Activated naive CD8-positive, alpha-beta T cell treated with anti-CD3 and anti-CD28 coated beads, Interleukin-2, amount 50 U/mL, for 24 hours (primary cell): Measurements from ENCODE around the gene RPS28.
A peak's percentile ranks its signal among the peaks of the same experiment; 100 is the strongest.
"Not testable (repeated sequence)": the region's sequence is repeated elsewhere in the genome, so short reads cannot be mapped to it uniquely, and the experiment has no call there.

Source experiments
- ATAC-seq: fragments of 150-1000 bp; cut with Tn5 transposase; one replicate; pipeline ENCODE4 v1.10.0; 2021
- DNase-seq: peaks from one replicate; pipeline ENCODE4 v3.0.0; 2021
- H3K27ac Mint-ChIP-seq: one replicate; pipeline ENCODE4 v1.8.0; 2021; ENCODE audit warnings: mild to moderate bottlenecking, mixed read lengths
- H3K27me3 Mint-ChIP-seq: one replicate; pipeline ENCODE4 v1.8.0; 2021; ENCODE audit warnings: mixed read lengths
- H3K36me3 Mint-ChIP-seq: one replicate; pipeline ENCODE4 v1.8.0; 2021; ENCODE audit warnings: low read depth, mixed read lengths
- H3K4me1 Mint-ChIP-seq: one replicate; pipeline ENCODE4 v1.8.0; 2021; ENCODE audit warnings: mixed read lengths
- H3K4me3 Mint-ChIP-seq: one replicate; pipeline ENCODE4 v1.8.0; 2021; ENCODE audit warnings: mild to moderate bottlenecking, moderate library complexity, mixed read lengths
- H3K9me3 Mint-ChIP-seq: one replicate; pipeline ENCODE4 v1.8.0; 2021; ENCODE audit warnings: mixed read lengths

The RPS28 gene

GRCh38 chr19:8332976-8333766, 11.9 kb downstream of the RPS28 start:
- no peak overlapping the region for H3K27ac Mint-ChIP-seq
- H3K4me1 Mint-ChIP-seq: peaks cover 5% of the 10 kb centered on the region
- H3K27me3 Mint-ChIP-seq: peaks cover 29% of the 10 kb centered on the region
- no peak for DNase-seq
- no peak for ATAC-seq
- no peaks in the 10 kb centered on the region for H3K36me3 Mint-ChIP-seq
- H3K9me3 Mint-ChIP-seq: no peaks in the 10 kb centered on the region
- H3K4me3 Mint-ChIP-seq: no peak overlapping the region

GRCh38 chr19:8333767-8334457, 12.6 kb downstream of the RPS28 start:
- Mint-ChIP-seq H3K27ac (no peak overlapping the region), H3K27me3 (peaks cover 34% of the 10 kb centered on the region), H3K4me1 (peaks cover 5% of the 10 kb centered on the region), H3K9me3 (no peaks in the 10 kb centered on the region), H3K36me3 (no peaks in the 10 kb centered on the region), H3K4me3 (no peak overlapping the region)
- ATAC-seq (no peak), DNase-seq (no peak)

- H3K4me1 Mint-ChIP-seq: peaks cover 5% of the 10 kb centered on the region
- no peaks in the 10 kb centered on the region for H3K36me3 Mint-ChIP-seq
- H3K9me3 Mint-ChIP-seq: no peaks in the 10 kb centered on the region
- peak; percentile 60 for ATAC-seq
- H3K27me3 Mint-ChIP-seq: peaks cover 36% of the 10 kb centered on the region
- DNase-seq: no peak
- no peak overlapping the region for H3K27ac Mint-ChIP-seq
- no peak overlapping the region for H3K4me3 Mint-ChIP-seq
Measured at GRCh38 chr19:8334458-8335342, 13.4 kb downstream of the RPS28 start.

- H3K27ac Mint-ChIP-seq: no peak overlapping the region
- no peaks in the 10 kb centered on the region for H3K9me3 Mint-ChIP-seq
- ATAC-seq (peak; percentile 38), DNase-seq (peak; percentile 50)
- H3K27me3 Mint-ChIP-seq: peaks cover 42% of the 10 kb centered on the region
- no peaks in the 10 kb centered on the region for H3K36me3 Mint-ChIP-seq
- H3K4me3 Mint-ChIP-seq: peak overlapping the region; percentile 45
- H3K4me1 Mint-ChIP-seq: peaks cover 5% of the 10 kb centered on the region
Measured at GRCh38 chr19:8335343-8336071, 14.2 kb downstream of the RPS28 start.

GRCh38 chr19:8336072-8336569, 14.8 kb downstream of the RPS28 start:
- peak overlapping the region; percentile 45 for H3K4me3 Mint-ChIP-seq
- ATAC-seq: no peak
- no peaks in the 10 kb centered on the region for H3K36me3 Mint-ChIP-seq
- peaks cover 5% of the 10 kb centered on the region for H3K4me1 Mint-ChIP-seq
- no peak overlapping the region for H3K27ac Mint-ChIP-seq
- H3K9me3 Mint-ChIP-seq: no peaks in the 10 kb centered on the region
- no peak for DNase-seq
- peaks cover 47% of the 10 kb centered on the region for H3K27me3 Mint-ChIP-seq

- Mint-ChIP-seq H3K4me3 (no peak overlapping the region), H3K27me3 (peaks cover 51% of the 10 kb centered on the region), H3K9me3 (no peaks in the 10 kb centered on the region), H3K27ac (no peak overlapping the region), H3K36me3 (no peaks in the 10 kb centered on the region), H3K4me1 (peaks cover 5% of the 10 kb centered on the region)
- no peak for ATAC-seq
- DNase-seq: no peak
Measured at GRCh38 chr19:8336660-8337059, 15.4 kb downstream of the RPS28 start.

GRCh38 chr19:8337728-8338127, 16.4 kb downstream of the RPS28 start:
- Mint-ChIP-seq H3K9me3 (no peaks in the 10 kb centered on the region), H3K4me1 (peaks cover 5% of the 10 kb centered on the region), H3K27me3 (peaks cover 54% of the 10 kb centered on the region), H3K4me3 (no peak overlapping the region), H3K36me3 (no peaks in the 10 kb centered on the region), H3K27ac (no peak overlapping the region)
- DNase-seq (no peak), ATAC-seq (no peak)

- DNase-seq: no peak
- Mint-ChIP-seq H3K4me3 (no peak overlapping the region), H3K36me3 (no peaks in the 10 kb centered on the region), H3K27ac (no peak overlapping the region), H3K9me3 (no peaks in the 10 kb centered on the region), H3K27me3 (peaks cover 57% of the 10 kb centered on the region), H3K4me1 (peaks cover 8% of the 10 kb centered on the region)
- no peak for ATAC-seq
Measured at GRCh38 chr19:8338835-8339234, 17.5 kb downstream of the RPS28 start.

- DNase-seq (no peak), ATAC-seq (no peak)
- Mint-ChIP-seq H3K36me3 (no peaks in the 10 kb centered on the region), H3K9me3 (no peaks in the 10 kb centered on the region), H3K4me3 (no peak overlapping the region), H3K4me1 (peaks cover 8% of the 10 kb centered on the region), H3K27ac (no peak overlapping the region), H3K27me3 (peaks cover 53% of the 10 kb centered on the region)
Measured at GRCh38 chr19:8340341-8341096, 19.2 kb downstream of the RPS28 start.

- H3K27ac Mint-ChIP-seq, DNase-seq, ATAC-seq, H3K36me3 Mint-ChIP-seq, H3K4me3 Mint-ChIP-seq, H3K4me1 Mint-ChIP-seq, H3K9me3 Mint-ChIP-seq: not testable (repeated sequence)
- H3K27me3 Mint-ChIP-seq: peaks cover 45% of the 10 kb centered on the region
Measured at GRCh38 chr19:8341504-8341903, 20.2 kb downstream of the RPS28 start.

- DNase-seq: no peak
- peaks cover 42% of the 10 kb centered on the region for H3K27me3 Mint-ChIP-seq
- H3K36me3 Mint-ChIP-seq: no peaks in the 10 kb centered on the region
- H3K4me1 Mint-ChIP-seq: peaks cover 3% of the 10 kb centered on the region
- H3K27ac Mint-ChIP-seq: no peak overlapping the region
- H3K9me3 Mint-ChIP-seq: no peaks in the 10 kb centered on the region
- ATAC-seq: no peak
- H3K4me3 Mint-ChIP-seq: no peak overlapping the region
Measured at GRCh38 chr19:8342316-8342683, 21.0 kb downstream of the RPS28 start.

GRCh38 chr19:8342684-8343482, 21.6 kb downstream of the RPS28 start, which contains the start of gene KANK3:
KANK3 (minus strand) TSS chr19:8343262; CDS start chr19:8337828, 5,434 bp downstream.
- Mint-ChIP-seq H3K36me3 (no peaks in the 10 kb centered on the region), H3K27ac (peak within 1 kb of the TSS; percentile 35), H3K9me3 (no peaks in the 10 kb centered on the region), H3K4me3 (peak within 1 kb of the TSS; percentile 68), H3K4me1 (peaks cover 3% of the 10 kb centered on the region), H3K27me3 (peaks cover 36% of the 10 kb centered on the region)
- peak; percentile 100 for ATAC-seq
- peak; percentile 97 for DNase-seq

GRCh38 chr19:8343483-8343844, 22.2 kb downstream of the RPS28 start:
- Mint-ChIP-seq H3K36me3 (no peaks in the 10 kb centered on the region), H3K27ac (peak overlapping the region; percentile 35), H3K27me3 (peaks cover 31% of the 10 kb centered on the region), H3K4me1 (peaks cover 3% of the 10 kb centered on the region), H3K9me3 (no peaks in the 10 kb centered on the region), H3K4me3 (peak overlapping the region; percentile 68)
- no peak for DNase-seq
- ATAC-seq: no peak
